GM19452 (cell line): ENCODE data around the gene KRTAP10-11.
"Not testable (repeated sequence)": the region's sequence is repeated elsewhere in the genome, so short reads cannot be mapped to it uniquely, and the experiment has no call there.

Experiments
- ATAC-seq: cut with Tn5 transposase; IDR thresholded peaks from one replicate; pipeline ENCODE4 v1.9.1; 2021; ENCODE audit not compliant: unreplicated experiment

The KRTAP10-11 gene

GRCh38 chr21:44661567-44661966, 15.4 kb downstream of the KRTAP10-11 start:
- not testable (repeated sequence) for ATAC-seq

GRCh38 chr21:44664691-44665090, 18.5 kb downstream of the KRTAP10-11 start:
- ATAC-seq, result no peak

- no peak for ATAC-seq
Measured at GRCh38 chr21:44666401-44667320, 20.4 kb downstream of the KRTAP10-11 start, which contains the start of gene KRTAP12-2. Gene KRTAP12-2, minus strand, starts transcription at chr21:44666927. Its CDS starts 41 bp downstream, at chr21:44666886.

GRCh38 chr21:44667612-44668011, 21.4 kb downstream of the KRTAP10-11 start:
- no peak for ATAC-seq

GRCh38 chr21:44670642-44671432, 24.6 kb downstream of the KRTAP10-11 start:
- ATAC-seq, result no peak

- no peak for ATAC-seq
Measured at GRCh38 chr21:44671911-44672310, 25.7 kb downstream of the KRTAP10-11 start.

- no peak for ATAC-seq
Measured at GRCh38 chr21:44677881-44678280, 31.7 kb downstream of the KRTAP10-11 start.

GRCh38 chr21:44681152-44681551, 34.9 kb downstream of the KRTAP10-11 start:
- ATAC-seq, result no peak

GRCh38 chr21:44681861-44682579, 35.8 kb downstream of the KRTAP10-11 start, which contains the start of gene KRTAP12-1:
Gene KRTAP12-1, minus strand, starts transcription at chr21:44682163. Its CDS starts 40 bp downstream, at chr21:44682123.
- ATAC-seq, result no peak

GRCh38 chr21:44682580-44683151, 36.5 kb downstream of the KRTAP10-11 start:
- ATAC-seq, result no peak

- no peak for ATAC-seq
Measured at GRCh38 chr21:44684077-44684476, 37.9 kb downstream of the KRTAP10-11 start.

- no peak for ATAC-seq
Measured at GRCh38 chr21:44684483-44684882, 38.3 kb downstream of the KRTAP10-11 start.

- not testable (repeated sequence) for ATAC-seq
Measured at GRCh38 chr21:44685050-44685449, 38.8 kb downstream of the KRTAP10-11 start.

GRCh38 chr21:44686000-44686781, 40.0 kb downstream of the KRTAP10-11 start:
- no peak for ATAC-seq

- no peak for ATAC-seq
Measured at GRCh38 chr21:44686843-44687561, 40.8 kb downstream of the KRTAP10-11 start.

- no peak for ATAC-seq
Measured at GRCh38 chr21:44687671-44688070, 41.5 kb downstream of the KRTAP10-11 start.

GRCh38 chr21:44689740-44690139, 43.5 kb downstream of the KRTAP10-11 start:
- not testable (repeated sequence) for ATAC-seq

GRCh38 chr21:44691686-44692085, 45.5 kb downstream of the KRTAP10-11 start:
- no peak for ATAC-seq
